ENCODE data around the gene PTPRD. TPM values are rescaled to one million over a fixed set of nuclear protein-coding genes. Genes with fewer than 3 reads are reported as not detected.

The PTPRD gene
- total RNA-seq, 1 experiment from 2014 or later = 0.02 TPM

DNA sequence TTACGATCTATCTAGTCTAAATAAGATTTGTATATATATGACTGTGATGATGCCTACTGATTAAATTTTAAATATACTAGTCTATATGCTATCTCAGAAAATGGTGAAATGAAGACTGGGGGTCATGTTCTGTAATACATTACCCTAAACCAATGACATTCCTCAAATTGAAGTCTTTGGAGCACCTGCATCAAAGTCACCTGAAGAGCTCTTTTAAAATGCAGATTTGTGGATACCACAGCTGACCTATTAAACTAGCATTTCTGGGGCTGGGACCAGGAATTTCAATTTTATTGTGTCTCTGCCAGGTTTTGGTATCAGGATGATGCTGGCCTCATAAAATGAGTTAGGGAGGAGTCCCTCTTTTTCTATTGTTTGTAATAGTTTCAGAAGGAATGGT, 2181.3 kb downstream of the PTPRD start:
- intact Hi-C loops (cut with micrococcal nuclease) = no loop called here
- no peaks in the 10 kb centered on the region for H3K79me2 ChIP-seq (ENCODE audit: insufficient read depth, low read length)
- no peaks in the 10 kb centered on the region for H4K20me1 ChIP-seq (ENCODE audit: insufficient read depth)
- H3K4me1 ChIP-seq (ENCODE audit: control insufficient read depth in 1 of 2, insufficient read depth in 2 of 2, low read length in 2 of 2) = no peaks in the 10 kb centered on the region
- ATAC-seq = no peak
- no peak overlapping the region for H3K27ac ChIP-seq (ENCODE audit: low read depth, low read length)
- BruUV-seq (replicated peaks) = no TSS peak
- H3K9me3 ChIP-seq (ENCODE audit: control insufficient read depth in 1 of 2, insufficient read depth in 1 of 2, low read depth in 1 of 2, low read length in 2 of 2) = peaks cover 4 to 34% of the 10 kb centered on the region in 2 experiments; a peak in 2 of 4 replicates
- H3K9me2 ChIP-seq (ENCODE audit: insufficient read depth) = no peaks in the 10 kb centered on the region
- no peak overlapping the region for H3K4me2 ChIP-seq (ENCODE audit: low read length)
- H3K4me3 ChIP-seq (replicated peaks in 1 of 2; ENCODE audit: low read depth in 1 of 2, low read length in 2 of 2) = no peak overlapping the region
- ChIA-PET RAD21 (ENCODE audit: low non-redundant PET in 1 of 2, low total read pairs in 2 of 2, uncharacterized antibody in 2 of 2, unreplicated experiment in 2 of 2) (no interaction called here), CTCF (no interaction called here), POLR2A (no interaction called here)
- H3K9ac ChIP-seq (ENCODE audit: low read length) = no peak overlapping the region
- no peaks in the 10 kb centered on the region for H3K27me3 ChIP-seq (ENCODE audit: insufficient read depth, low read length)
- no peak for DNase-seq (ENCODE audit: low read depth, low spot score)
- TF ChIP-seq POLR2AphosphoS5 (IDR thresholded peaks at IDR 0.05; ENCODE audit: low read depth, low read length) = no peak
- no peaks in the 10 kb centered on the region for H3K36me3 ChIP-seq (ENCODE audit: control insufficient read depth in 1 of 2, insufficient read depth in 2 of 2, low read length in 2 of 2)
- H2AFZ ChIP-seq (ENCODE audit: low read depth, low read length, poor library complexity, severe bottlenecking) = no peak overlapping the region

- ChIA-PET POLR2A (no interaction called here), CTCF (no interaction called here), RAD21 (ENCODE audit: low non-redundant PET in 1 of 2, low total read pairs in 2 of 2, uncharacterized antibody in 2 of 2, unreplicated experiment in 2 of 2) (no interaction called here)
- peaks cover 4 to 39% of the 10 kb centered on the region in 2 experiments; a peak in 2 of 4 replicates for H3K9me3 ChIP-seq (ENCODE audit: control insufficient read depth in 1 of 2, insufficient read depth in 1 of 2, low read depth in 1 of 2, low read length in 2 of 2)
- H3K36me3 ChIP-seq (ENCODE audit: control insufficient read depth in 1 of 2, insufficient read depth in 2 of 2, low read length in 2 of 2) = no peaks in the 10 kb centered on the region
- no peak overlapping the region for H3K4me2 ChIP-seq (ENCODE audit: low read length)
- TF ChIP-seq CBX3 (IDR thresholded peaks at IDR 0.05; ENCODE audit: low read depth) (no peak), ZBTB33 (IDR thresholded peaks at IDR 0.05; ENCODE audit: extremely low read depth, insufficient replicate concordance, low read length) (no peak), FOSL1 (IDR thresholded peaks at IDR 0.05; ENCODE audit: low read depth) (no peak), SP1 (IDR thresholded peaks at IDR 0.05; ENCODE audit: low read depth) (no peak), CEBPB (IDR thresholded peaks at IDR 0.05; ENCODE audit: low read depth) (no peak), SIN3A (IDR thresholded peaks at IDR 0.05; ENCODE audit: low read depth) (no peak), POLR2A (IDR thresholded peaks at IDR 0.05; ENCODE audit: borderline replicate concordance, extremely low read depth, insufficient read depth, insufficient read length) (no peak), JUND (IDR thresholded peaks at IDR 0.05) (no peak), EGR1 (IDR thresholded peaks at IDR 0.05; ENCODE audit: low read depth) (no peak), POLR2AphosphoS5 (IDR thresholded peaks at IDR 0.05; ENCODE audit: low read depth, low read length) (no peak), SRF (IDR thresholded peaks at IDR 0.05; ENCODE audit: low read depth) (no peak), ZNF274 (IDR thresholded peaks at IDR 0.05; ENCODE audit: low read depth, low read length) (no peak)
- TF ChIP-seq, protein P1, sequence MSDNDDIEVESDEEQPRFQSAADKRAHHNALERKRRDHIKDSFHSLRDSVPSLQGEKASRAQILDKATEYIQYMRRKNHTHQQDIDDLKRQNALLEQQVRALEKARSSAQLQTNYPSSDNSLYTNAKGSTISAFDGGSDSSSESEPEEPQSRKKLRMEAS (IDR thresholded peaks at IDR 0.05) = no peak
- TF ChIP-seq, protein P2, sequence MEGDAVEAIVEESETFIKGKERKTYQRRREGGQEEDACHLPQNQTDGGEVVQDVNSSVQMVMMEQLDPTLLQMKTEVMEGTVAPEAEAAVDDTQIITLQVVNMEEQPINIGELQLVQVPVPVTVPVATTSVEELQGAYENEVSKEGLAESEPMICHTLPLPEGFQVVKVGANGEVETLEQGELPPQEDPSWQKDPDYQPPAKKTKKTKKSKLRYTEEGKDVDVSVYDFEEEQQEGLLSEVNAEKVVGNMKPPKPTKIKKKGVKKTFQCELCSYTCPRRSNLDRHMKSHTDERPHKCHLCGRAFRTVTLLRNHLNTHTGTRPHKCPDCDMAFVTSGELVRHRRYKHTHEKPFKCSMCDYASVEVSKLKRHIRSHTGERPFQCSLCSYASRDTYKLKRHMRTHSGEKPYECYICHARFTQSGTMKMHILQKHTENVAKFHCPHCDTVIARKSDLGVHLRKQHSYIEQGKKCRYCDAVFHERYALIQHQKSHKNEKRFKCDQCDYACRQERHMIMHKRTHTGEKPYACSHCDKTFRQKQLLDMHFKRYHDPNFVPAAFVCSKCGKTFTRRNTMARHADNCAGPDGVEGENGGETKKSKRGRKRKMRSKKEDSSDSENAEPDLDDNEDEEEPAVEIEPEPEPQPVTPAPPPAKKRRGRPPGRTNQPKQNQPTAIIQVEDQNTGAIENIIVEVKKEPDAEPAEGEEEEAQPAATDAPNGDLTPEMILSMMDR (IDR thresholded peaks at IDR 0.05 in 2 of 3, conservative IDR thresholded peaks at IDR 0.05 in 1 of 3; ENCODE audit: borderline replicate concordance in 1 of 3, insufficient read depth in 1 of 3, low read depth in 2 of 3, low read length in 2 of 3) = no peak
- TF ChIP-seq, protein P3, sequence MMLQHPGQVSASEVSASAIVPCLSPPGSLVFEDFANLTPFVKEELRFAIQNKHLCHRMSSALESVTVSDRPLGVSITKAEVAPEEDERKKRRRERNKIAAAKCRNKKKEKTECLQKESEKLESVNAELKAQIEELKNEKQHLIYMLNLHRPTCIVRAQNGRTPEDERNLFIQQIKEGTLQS (IDR thresholded peaks at IDR 0.05) = no peak
- no TSS peak for BruUV-seq (replicated peaks)
- H4K20me1 ChIP-seq (ENCODE audit: insufficient read depth) = no peaks in the 10 kb centered on the region
- no peaks in the 10 kb centered on the region for H3K4me1 ChIP-seq (ENCODE audit: control insufficient read depth in 1 of 2, insufficient read depth in 2 of 2, low read length in 2 of 2)
- no peak overlapping the region for H3K27ac ChIP-seq (ENCODE audit: low read depth, low read length)
- H3K79me2 ChIP-seq (ENCODE audit: insufficient read depth, low read length) = no peaks in the 10 kb centered on the region
- ATAC-seq = no peak
- intact Hi-C loops (cut with micrococcal nuclease) = no loop called here
- H3K27me3 ChIP-seq (ENCODE audit: insufficient read depth, low read length) = no peaks in the 10 kb centered on the region
- H2AFZ ChIP-seq (ENCODE audit: low read depth, low read length, poor library complexity, severe bottlenecking) = no peak overlapping the region
- H3K4me3 ChIP-seq (replicated peaks in 1 of 2; ENCODE audit: low read depth in 1 of 2, low read length in 2 of 2) = no peak overlapping the region
- no peaks in the 10 kb centered on the region for H3K9me2 ChIP-seq (ENCODE audit: insufficient read depth)
- DNase-seq (ENCODE audit: low read depth, low spot score) = no peak
- H3K9ac ChIP-seq (ENCODE audit: low read length) = no peak overlapping the region
Observed at GRCh38 chr9:8430945-8431344, 2181.9 kb downstream of the PTPRD start.
